Dendritic cell treated with granulocyte-macrophage colony-stimulating factor and Interleukin-4, amounts not matched to agents 40 ng/mL and 50 ng/mL, for 4 days (primary cell): Measurements from ENCODE around the gene FAM184B.
A peak's percentile ranks its signal among the peaks of the same experiment; 100 is the strongest.

ENCODE experiments used
- H3K27ac Mint-ChIP-seq: one replicate; pipeline ENCODE4 v1.8.0; 2022; ENCODE audit warnings: mild to moderate bottlenecking, mixed read lengths
- H3K27me3 Mint-ChIP-seq: one replicate; pipeline ENCODE4 v1.8.0; 2022; ENCODE audit warnings: mild to moderate bottlenecking, mixed read lengths
- H3K36me3 Mint-ChIP-seq: one replicate; pipeline ENCODE4 v1.8.0; 2022; ENCODE audit warnings: low read depth, mixed read lengths
- H3K4me1 Mint-ChIP-seq: one replicate; pipeline ENCODE4 v1.8.0; 2022; ENCODE audit warnings: low read depth, mixed read lengths
- H3K4me3 Mint-ChIP-seq: one replicate; pipeline ENCODE4 v1.8.0; 2022; ENCODE audit warnings: mild to moderate bottlenecking, moderate library complexity, mixed read lengths
- H3K9me3 Mint-ChIP-seq: one replicate; pipeline ENCODE4 v1.8.0; 2022; ENCODE audit warnings: mixed read lengths
- intact Hi-C: fragments of 100-400 bp; cut with micrococcal nuclease; formaldehyde crosslinking; loops from one replicate; pipeline ENCODE4 v1.15.0; 2022

The FAM184B gene

DNA sequence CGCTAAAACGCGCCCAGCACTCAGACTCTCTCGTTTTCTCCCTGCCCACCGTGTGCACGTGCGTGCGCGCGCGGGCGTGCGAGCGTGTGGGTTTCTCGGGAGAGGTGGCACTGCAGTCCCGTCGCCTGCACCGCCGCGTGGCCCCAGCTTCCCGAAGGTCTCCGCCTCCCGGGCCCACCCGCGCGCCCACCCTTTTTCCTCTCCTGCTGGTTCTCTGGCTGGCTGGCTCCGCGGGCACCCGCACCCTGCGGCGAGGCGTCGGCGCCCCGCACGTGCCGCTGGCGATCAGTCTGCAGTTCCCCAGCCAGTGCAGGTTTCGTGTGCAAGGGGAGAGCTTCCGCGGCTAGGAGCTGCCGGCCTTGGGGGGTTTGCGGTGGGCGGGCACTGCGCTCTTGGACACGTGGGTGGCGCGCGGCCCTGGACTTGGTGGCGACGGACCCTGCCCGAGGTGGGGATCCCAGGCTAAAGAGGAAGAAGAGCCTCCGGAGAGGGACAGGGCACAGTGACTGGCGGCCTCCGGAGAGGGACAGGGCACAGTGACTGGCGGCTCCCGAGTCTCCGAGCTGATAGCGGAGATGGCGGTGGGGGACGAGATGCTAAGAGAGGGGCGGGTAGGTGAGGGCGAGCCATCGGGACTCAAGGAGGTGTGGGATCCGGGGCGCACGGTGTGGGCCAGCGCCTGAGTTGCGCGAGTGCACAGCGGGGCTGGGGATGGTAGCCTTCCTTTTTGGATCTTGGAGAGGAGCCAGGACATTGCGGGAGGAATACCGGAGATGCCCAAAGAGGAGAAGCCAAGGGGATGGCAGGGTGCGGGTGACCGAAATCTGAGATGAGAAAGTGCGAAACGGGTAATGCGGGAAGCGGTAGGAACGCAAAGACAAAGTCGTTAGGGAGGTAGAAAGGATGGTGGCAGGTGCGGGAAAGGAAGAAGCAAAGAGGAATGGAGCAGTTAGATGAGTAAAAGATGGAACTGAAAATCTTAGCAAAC lies at the start of gene FAM184B:
FAM184B (minus strand) TSS at position 322 of the 988 bp plus-strand sequence. CDS start 322 bp downstream, outside the sequence.
- H3K9me3 Mint-ChIP-seq, result no peaks in the 10 kb centered on the region
- no peak within 1 kb of the TSS for H3K27ac Mint-ChIP-seq
- peaks cover 46% of the 10 kb centered on the region for H3K27me3 Mint-ChIP-seq
- peak within 1 kb of the TSS; percentile 52 for H3K4me3 Mint-ChIP-seq
- H3K36me3 Mint-ChIP-seq, result no peaks in the 10 kb centered on the region
- intact Hi-C loops, result no loop called here
- H3K4me1 Mint-ChIP-seq, result peaks cover 11% of the 10 kb centered on the region

DNA sequence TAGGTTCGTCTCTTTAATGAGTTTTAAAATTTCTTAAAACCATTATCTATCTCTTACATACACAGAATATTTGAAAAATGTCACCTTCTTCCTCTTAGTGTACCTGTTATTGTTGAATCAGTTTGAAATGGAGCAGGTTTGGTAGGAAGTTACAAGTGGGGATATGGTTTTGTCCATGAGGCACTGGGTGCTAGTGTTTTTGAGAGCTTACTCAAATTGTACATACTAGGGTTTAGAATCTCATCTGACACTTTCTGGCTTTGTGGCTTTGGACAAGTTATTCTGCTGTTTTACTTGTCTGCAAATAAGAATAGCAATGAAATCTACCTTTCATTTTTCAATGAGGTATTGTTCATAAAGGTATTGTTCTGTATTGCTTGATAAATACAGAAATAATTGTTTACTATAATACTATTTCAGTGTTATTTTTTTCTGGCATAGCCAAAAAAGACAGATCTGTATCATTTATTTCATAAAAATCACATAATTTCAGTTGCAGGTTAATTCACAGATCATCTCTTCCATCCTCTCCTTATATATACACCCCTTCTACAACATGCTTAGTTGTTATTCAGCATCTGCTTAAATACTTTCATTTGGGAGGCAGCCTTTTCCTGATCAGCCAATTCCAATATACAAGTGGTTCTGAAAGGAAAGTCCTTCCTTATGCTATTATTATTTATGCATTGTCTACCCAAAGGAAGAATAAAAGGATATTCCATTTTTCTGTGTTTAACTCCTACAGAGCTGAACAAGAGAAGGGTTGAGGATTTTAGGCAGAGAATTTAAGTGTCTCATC lies 42.6 kb upstream of the FAM184B start:
- Mint-ChIP-seq H3K4me1 (peaks cover 12% of the 10 kb centered on the region), H3K4me3 (no peak overlapping the region), H3K27me3 (no peaks in the 10 kb centered on the region), H3K36me3 (no peaks in the 10 kb centered on the region), H3K9me3 (no peaks in the 10 kb centered on the region), H3K27ac (no peak overlapping the region)
- intact Hi-C loops, result no loop called here

DNA sequence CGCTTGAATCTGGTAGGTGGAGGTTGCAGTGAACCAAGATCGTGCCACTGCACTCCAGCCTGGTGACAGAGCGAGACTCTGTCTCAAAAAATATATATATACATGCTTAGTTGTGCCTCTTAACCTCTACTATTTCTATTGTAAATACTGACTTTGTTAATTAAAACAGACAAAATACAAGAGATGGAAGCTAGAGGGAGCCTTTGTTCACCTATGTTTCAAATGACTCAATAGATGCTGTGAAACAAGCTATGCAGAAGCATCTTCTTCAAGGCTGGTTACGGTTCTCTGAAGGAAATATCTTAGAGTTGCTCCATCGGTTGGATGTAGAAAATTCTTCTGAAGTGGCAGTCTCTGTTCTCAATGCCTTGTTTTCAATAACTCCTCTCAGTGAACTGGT lies 35.6 kb upstream of the FAM184B start:
- Mint-ChIP-seq H3K9me3 (no peaks in the 10 kb centered on the region), H3K27me3 (no peaks in the 10 kb centered on the region), H3K36me3 (no peaks in the 10 kb centered on the region), H3K27ac (no peak overlapping the region), H3K4me3 (no peak overlapping the region), H3K4me1 (peaks cover 18% of the 10 kb centered on the region)
- intact Hi-C loops, result loop anchor here (1.0 to 2.0 kb wide), 2 partner anchors 550 to 776 kb away; no protein-coding TSS in a partner anchor

DNA sequence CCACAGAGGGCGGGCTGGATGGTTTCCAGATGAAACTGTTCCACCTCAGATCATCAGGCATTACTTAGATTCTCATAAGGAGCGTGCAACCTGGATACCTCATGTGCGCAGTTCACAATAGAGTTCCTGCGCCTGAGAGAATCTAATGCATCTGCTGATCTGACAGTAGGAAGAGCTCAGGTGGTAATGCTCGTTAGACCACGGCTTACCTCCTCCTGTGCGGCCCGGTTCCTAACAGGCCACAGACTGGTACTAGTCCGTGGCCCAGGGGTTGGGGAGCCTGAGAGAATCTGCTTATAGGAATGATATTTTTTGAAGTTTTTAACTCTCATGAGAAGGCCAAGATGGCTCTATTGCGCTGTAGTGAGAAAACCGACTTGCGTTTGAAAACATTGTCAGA lies 34.7 kb upstream of the FAM184B start:
- Mint-ChIP-seq H3K4me3 (no peak overlapping the region), H3K4me1 (peaks cover 21% of the 10 kb centered on the region), H3K27me3 (no peaks in the 10 kb centered on the region), H3K36me3 (no peaks in the 10 kb centered on the region), H3K27ac (no peak overlapping the region), H3K9me3 (no peaks in the 10 kb centered on the region)
- intact Hi-C loops, result loop anchor here (2.0 kb wide), 1 partner anchor 551 kb away; no protein-coding TSS in a partner anchor

DNA sequence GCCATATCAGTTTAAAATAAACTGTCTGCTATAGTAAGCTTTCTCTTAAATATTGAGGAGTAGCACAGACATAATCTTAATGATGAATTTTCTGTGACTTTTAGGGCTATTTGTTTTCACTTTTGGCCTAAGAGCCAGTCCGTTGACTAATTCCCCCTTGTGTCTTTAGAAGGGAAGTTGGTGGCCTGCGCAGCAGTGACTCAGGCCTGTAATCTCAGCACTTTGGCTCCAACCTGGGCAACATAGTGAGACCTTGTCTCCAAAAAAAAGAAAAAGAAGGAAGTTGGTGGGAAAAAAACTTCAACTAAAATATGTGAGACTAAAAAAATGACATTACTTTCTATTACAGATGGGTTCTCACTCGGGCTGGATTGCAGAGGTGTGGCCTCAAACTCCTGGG lies 32.7 kb upstream of the FAM184B start:
- Mint-ChIP-seq H3K4me3 (peak overlapping the region; percentile 4), H3K4me1 (peaks cover 32% of the 10 kb centered on the region), H3K36me3 (peaks cover 11% of the 10 kb centered on the region), H3K9me3 (no peaks in the 10 kb centered on the region), H3K27me3 (no peaks in the 10 kb centered on the region), H3K27ac (peak overlapping the region; percentile 78)
- intact Hi-C loops, result no loop called here

DNA sequence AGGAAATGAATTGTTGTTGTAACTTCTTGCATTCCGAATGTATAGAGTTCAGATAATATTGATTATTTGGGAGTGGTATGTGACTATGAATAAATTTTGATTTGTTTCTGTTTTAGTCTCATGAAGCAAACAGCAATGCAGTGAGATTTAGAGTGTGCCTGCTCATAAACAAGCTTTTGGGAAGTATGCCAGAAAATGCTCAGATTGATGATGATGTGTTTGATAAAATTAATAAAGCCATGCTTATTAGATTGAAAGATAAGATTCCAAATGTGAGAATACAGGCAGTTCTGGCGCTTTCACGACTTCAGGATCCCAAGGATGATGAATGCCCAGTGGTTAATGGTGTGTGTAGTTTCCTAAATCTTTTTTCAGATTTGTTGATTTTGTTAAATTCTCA lies 31.4 kb upstream of the FAM184B start:
- intact Hi-C loops, result no loop called here
- H3K27me3 Mint-ChIP-seq, result no peaks in the 10 kb centered on the region
- H3K4me1 Mint-ChIP-seq, result peaks cover 35% of the 10 kb centered on the region
- no peaks in the 10 kb centered on the region for H3K9me3 Mint-ChIP-seq
- no peak overlapping the region for H3K4me3 Mint-ChIP-seq
- no peak overlapping the region for H3K27ac Mint-ChIP-seq
- peaks cover 11% of the 10 kb centered on the region for H3K36me3 Mint-ChIP-seq

DNA sequence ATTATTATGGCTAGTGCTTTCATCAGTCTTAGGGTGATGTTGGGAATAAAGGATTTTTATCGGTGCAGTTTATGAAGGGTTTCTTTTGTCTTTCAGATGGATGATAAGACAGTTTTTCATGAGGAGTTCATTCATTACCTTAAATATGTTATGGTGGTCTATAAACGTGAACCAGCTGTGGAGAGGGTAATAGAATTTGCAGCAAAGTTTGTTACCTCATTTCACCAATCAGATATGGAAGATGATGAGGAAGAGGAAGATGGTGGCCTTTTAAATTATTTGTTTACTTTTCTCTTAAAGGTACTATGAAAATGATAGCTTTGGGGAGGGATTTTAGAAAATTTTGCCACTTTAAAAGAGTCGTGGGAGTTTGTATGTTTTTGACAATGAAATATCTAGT lies 30.7 kb upstream of the FAM184B start:
- no peak overlapping the region for H3K27ac Mint-ChIP-seq
- no peaks in the 10 kb centered on the region for H3K9me3 Mint-ChIP-seq
- peaks cover 13% of the 10 kb centered on the region for H3K36me3 Mint-ChIP-seq
- no peak overlapping the region for H3K4me3 Mint-ChIP-seq
- intact Hi-C loops, result no loop called here
- peaks cover 42% of the 10 kb centered on the region for H3K4me1 Mint-ChIP-seq
- no peaks in the 10 kb centered on the region for H3K27me3 Mint-ChIP-seq

DNA sequence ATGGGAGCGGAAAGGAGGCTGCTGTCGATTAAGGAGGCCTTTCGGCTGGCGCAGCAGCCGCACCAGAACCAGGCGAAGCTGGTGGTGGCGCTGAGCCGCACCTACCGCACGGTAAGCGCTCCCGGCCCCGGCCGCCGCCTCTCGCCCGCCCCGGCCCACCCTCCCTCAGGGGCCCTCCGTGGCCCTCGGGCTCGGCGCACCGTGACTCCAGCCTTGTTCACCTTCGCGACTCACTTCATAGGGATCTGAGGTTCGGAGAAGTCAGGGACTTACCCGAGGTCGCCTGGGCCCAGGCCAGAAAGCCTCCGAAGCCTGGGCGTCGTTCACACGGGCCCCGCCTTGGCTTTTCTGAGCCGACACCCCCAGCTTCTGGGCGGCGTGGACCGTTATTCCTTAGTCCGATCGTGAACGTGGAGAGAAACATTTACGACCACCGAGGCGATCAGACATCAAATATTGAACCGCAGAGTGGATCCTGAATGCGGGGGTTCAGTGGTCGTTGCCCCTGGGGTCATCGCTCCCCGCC lies 29.7 kb upstream of the FAM184B start:
- intact Hi-C loops, result loop anchor here (2.0 kb wide), 1 partner anchor 232 kb away; no protein-coding TSS in a partner anchor
- peak overlapping the region; percentile 94 for H3K27ac Mint-ChIP-seq
- H3K36me3 Mint-ChIP-seq, result peaks cover 17% of the 10 kb centered on the region
- H3K27me3 Mint-ChIP-seq, result no peaks in the 10 kb centered on the region
- peak overlapping the region; percentile 91 for H3K4me3 Mint-ChIP-seq
- H3K4me1 Mint-ChIP-seq, result peaks cover 52% of the 10 kb centered on the region
- H3K9me3 Mint-ChIP-seq, result no peaks in the 10 kb centered on the region

DNA sequence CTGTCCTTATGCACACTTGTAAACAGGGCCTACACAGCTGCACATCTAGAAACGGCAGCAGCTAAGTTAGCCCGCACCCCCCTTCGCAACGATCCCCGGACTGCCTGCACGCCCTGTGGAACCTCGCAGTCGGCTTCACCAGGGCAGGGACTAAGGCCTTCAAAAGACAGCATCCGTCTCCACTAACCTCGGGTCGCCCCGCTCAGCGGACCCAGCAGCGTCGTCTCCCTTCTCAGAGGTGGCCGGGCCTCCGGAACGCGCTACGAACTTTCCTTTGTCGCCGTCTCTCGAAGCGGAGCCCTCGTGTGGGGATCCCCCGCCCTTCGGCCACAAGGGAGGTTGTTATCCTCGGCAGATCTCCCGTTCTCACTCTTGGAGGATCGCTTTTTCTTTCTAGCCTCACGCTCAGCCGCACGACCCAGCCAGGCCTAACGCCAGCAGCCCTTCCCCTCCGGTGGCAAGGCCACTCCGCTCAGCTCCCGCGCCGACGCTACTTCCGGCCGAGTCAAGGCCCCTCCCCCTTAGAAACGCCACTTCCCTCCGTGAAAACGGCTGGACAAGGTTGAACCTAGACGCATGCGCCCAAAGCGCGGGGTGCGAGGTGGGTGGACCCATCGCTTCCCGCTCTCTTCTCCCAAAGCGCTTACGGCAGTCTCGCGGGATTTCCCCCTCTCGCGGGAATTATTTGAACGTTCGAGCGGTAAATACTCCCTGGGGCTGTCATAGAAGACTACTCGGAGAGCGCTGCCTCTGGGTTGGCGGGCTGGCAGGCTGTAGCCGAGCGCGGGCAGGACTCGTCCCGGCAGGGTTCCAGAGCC lies 29.0 kb upstream of the FAM184B start, which contains the start of the genes DCAF16 and NCAPG:
DCAF16 (minus strand) TSS at position 498 of the 818 bp plus-strand sequence. CDS start 6,616 bp downstream, outside the sequence.
NCAPG (plus strand) TSS at position 720 of the 818 bp plus-strand sequence. CDS start 99 bp downstream, outside the sequence.
- H3K4me1 Mint-ChIP-seq, result peaks cover 56% of the 10 kb centered on the region
- peak within 1 kb of the TSS; percentile 94 for H3K27ac Mint-ChIP-seq
- peak within 1 kb of the TSS; percentile 91 for H3K4me3 Mint-ChIP-seq
- intact Hi-C loops, result loop anchor here (1.0 to 2.0 kb wide), 2 partner anchors 212 to 232 kb away; no protein-coding TSS in a partner anchor
- H3K36me3 Mint-ChIP-seq, result peaks cover 17% of the 10 kb centered on the region
- H3K27me3 Mint-ChIP-seq, result no peaks in the 10 kb centered on the region
- no peaks in the 10 kb centered on the region for H3K9me3 Mint-ChIP-seq

DNA sequence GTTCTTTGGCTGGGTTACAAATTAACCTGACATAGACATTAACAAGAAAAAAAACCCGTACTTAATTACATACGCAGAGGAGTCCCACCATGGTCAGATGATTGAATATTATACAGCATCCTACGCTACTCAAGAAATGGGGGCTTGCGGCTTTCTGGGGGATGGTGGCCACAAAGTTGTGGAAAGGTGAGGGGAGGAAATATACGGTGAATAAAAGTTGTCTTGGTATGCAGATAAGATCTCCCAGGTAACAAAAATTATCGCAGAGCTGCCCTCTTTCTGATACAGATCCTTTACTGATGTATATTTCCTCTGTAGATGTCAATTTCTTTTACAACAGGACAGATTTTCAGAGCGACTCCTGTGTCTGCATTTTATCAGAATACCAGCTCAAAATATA lies 28.2 kb upstream of the FAM184B start:
- Mint-ChIP-seq H3K9me3 (no peaks in the 10 kb centered on the region), H3K27me3 (no peaks in the 10 kb centered on the region), H3K27ac (peak overlapping the region; percentile 94), H3K36me3 (peaks cover 18% of the 10 kb centered on the region), H3K4me1 (peaks cover 56% of the 10 kb centered on the region), H3K4me3 (peak overlapping the region; percentile 91)
- intact Hi-C loops, result loop anchor here (1.0 to 10.0 kb wide), 4 partner anchors 172 to 231 kb away; partner anchors contain the start of gene MED28

DNA sequence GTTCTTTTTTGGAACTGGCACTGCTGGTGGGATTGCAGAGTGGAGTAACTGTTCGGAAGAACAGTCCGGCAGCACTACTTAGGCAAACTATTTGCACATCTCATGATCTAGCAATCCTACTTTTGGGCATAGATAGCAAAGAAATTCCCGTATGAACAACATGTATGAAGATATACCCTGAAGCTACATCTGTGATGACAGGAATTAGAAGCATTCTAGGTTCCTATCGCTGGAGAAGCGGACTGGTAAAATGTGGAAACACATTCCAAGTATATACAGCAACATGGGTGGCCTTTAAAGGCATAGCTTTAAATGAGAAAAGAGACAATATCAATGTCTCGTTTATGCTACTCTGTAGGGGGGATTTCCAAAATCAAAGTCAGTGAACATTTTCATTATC lies 26.0 kb upstream of the FAM184B start:
- Mint-ChIP-seq H3K4me3 (no peak overlapping the region), H3K27me3 (no peaks in the 10 kb centered on the region), H3K9me3 (no peaks in the 10 kb centered on the region), H3K4me1 (peaks cover 47% of the 10 kb centered on the region), H3K36me3 (peaks cover 40% of the 10 kb centered on the region), H3K27ac (no peak overlapping the region)
- intact Hi-C loops, result loop anchor here (5.0 to 10.0 kb wide), 2 partner anchors 170 to 193 kb away; partner anchors contain the start of gene MED28

DNA sequence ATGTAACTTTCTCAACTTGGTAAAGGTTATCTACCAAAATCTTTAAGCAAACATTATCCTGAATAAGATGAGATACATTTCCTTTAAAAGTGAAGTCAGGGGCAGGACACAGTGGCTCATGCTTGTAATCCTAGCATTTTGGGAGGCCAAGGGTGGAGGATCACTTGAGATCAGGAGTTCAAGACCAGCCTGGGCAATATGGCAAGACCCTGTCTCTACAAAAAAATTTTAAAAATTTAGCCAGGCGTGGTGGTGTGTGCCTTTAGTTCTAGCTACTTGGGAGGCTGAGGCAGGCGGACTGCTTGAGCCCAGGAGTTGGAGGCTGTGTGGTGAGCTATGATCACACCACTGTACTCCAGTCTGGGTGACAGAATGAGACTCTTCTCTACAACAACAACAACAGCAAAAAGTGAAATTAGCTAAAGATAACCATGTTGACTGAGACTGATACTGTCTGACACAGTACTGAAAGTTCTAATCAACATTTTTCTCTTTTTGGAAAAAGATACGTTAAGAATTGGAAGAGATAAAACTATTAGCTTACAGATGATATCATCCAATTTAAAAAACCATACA lies 24.2 kb upstream of the FAM184B start:
- intact Hi-C loops, result loop anchor here (5.0 to 10.0 kb wide), 2 partner anchors 168 to 191 kb away; partner anchors contain the start of gene MED28
- H3K9me3 Mint-ChIP-seq, result no peaks in the 10 kb centered on the region
- H3K4me3 Mint-ChIP-seq, result no peak overlapping the region
- peaks cover 40% of the 10 kb centered on the region for H3K4me1 Mint-ChIP-seq
- no peak overlapping the region for H3K27ac Mint-ChIP-seq
- H3K36me3 Mint-ChIP-seq, result peaks cover 55% of the 10 kb centered on the region
- no peaks in the 10 kb centered on the region for H3K27me3 Mint-ChIP-seq
